ENCODE results near the gene NR3C2. TPM values are rescaled to one million over a fixed set of nuclear protein-coding genes. Genes with fewer than 3 reads are reported as not detected.
"Not testable (repeated sequence)": the region's sequence is repeated elsewhere in the genome, so short reads cannot be mapped to it uniquely, and the experiment has no call there.

Gene NR3C2
- total and polyA plus RNA-seq, 2 donors: 0.52 to 1.8 TPM

GRCh38 chr4:148341980-148342800 is 100.0 kb downstream of the NR3C2 start:
- WGBS: 93% methylated on average over 13 of the region's 13 CpGs
- H3K27me3 ChIP-seq (ENCODE audit: control insufficient read depth in 2 of 2, insufficient read depth in 1 of 2, low read length in 1 of 2): no peaks in the 10 kb centered on the region
- DNase-seq (ENCODE audit: low read depth in 6 of 9, low spot score in 9 of 9): no peak
- no peaks in the 10 kb centered on the region for H3K9me3 ChIP-seq (ENCODE audit: control insufficient read depth in 2 of 2, insufficient read depth in 1 of 2, low read length in 1 of 2)
- H3K4me3 ChIP-seq (ENCODE audit: low read length in 2 of 2): no peak overlapping the region
- H3K27ac ChIP-seq (ENCODE audit: low read depth in 1 of 2, low read length in 1 of 2): no peak overlapping the region
- H3K36me3 ChIP-seq (ENCODE audit: control insufficient read depth in 2 of 2, insufficient read depth in 2 of 2, low read length in 1 of 2): no peaks in the 10 kb centered on the region
- H3K4me1 ChIP-seq (ENCODE audit: control insufficient read depth in 2 of 2, insufficient read depth in 2 of 2, low read length in 2 of 2): no peaks in the 10 kb centered on the region

- Histone ChIP-seq H3K9me3 (ENCODE audit: control insufficient read depth in 2 of 2, insufficient read depth in 1 of 2, low read length in 1 of 2) (no peaks in the 10 kb centered on the region), H3K4me1 (ENCODE audit: control insufficient read depth in 2 of 2, insufficient read depth in 2 of 2, low read length in 2 of 2) (no peaks in the 10 kb centered on the region), H3K4me3 (ENCODE audit: low read length in 2 of 2) (no peak overlapping the region), H3K36me3 (ENCODE audit: control insufficient read depth in 2 of 2, insufficient read depth in 2 of 2, low read length in 1 of 2) (no peaks in the 10 kb centered on the region), H3K27me3 (ENCODE audit: control insufficient read depth in 2 of 2, insufficient read depth in 1 of 2, low read length in 1 of 2) (no peaks in the 10 kb centered on the region), H3K27ac (ENCODE audit: low read depth in 1 of 2, low read length in 1 of 2) (no peak overlapping the region)
- DNase-seq (ENCODE audit: low read depth in 6 of 9, low spot score in 9 of 9): no peak
- 98% methylated on average over 4 of the region's 4 CpGs for WGBS
Observed at GRCh38 chr4:148335133-148335532, 107.1 kb downstream of the NR3C2 start.

GRCh38 chr4:148333265-148333664 is 108.9 kb downstream of the NR3C2 start:
- Histone ChIP-seq H3K27me3 (ENCODE audit: control insufficient read depth in 2 of 2, insufficient read depth in 1 of 2, low read length in 1 of 2) (no peaks in the 10 kb centered on the region), H3K36me3 (ENCODE audit: control insufficient read depth in 2 of 2, insufficient read depth in 2 of 2, low read length in 1 of 2) (no peaks in the 10 kb centered on the region), H3K9me3 (ENCODE audit: control insufficient read depth in 2 of 2, insufficient read depth in 1 of 2, low read length in 1 of 2) (no peaks in the 10 kb centered on the region), H3K4me1 (ENCODE audit: control insufficient read depth in 2 of 2, insufficient read depth in 2 of 2, low read length in 2 of 2) (no peaks in the 10 kb centered on the region), H3K27ac (ENCODE audit: low read depth in 1 of 2, low read length in 1 of 2) (no peak overlapping the region), H3K4me3 (ENCODE audit: low read length in 2 of 2) (no peak overlapping the region)
- no peak for DNase-seq (ENCODE audit: low read depth in 6 of 9, low spot score in 9 of 9)
- WGBS: 93% methylated on average over 1 of the region's 1 CpG

- Histone ChIP-seq H3K4me1 (ENCODE audit: control insufficient read depth in 2 of 2, insufficient read depth in 2 of 2, low read length in 2 of 2) (no peaks in the 10 kb centered on the region), H3K9me3 (ENCODE audit: control insufficient read depth in 2 of 2, insufficient read depth in 1 of 2, low read length in 1 of 2) (no peaks in the 10 kb centered on the region), H3K4me3 (ENCODE audit: low read length in 2 of 2) (no peak overlapping the region), H3K27me3 (ENCODE audit: control insufficient read depth in 2 of 2, insufficient read depth in 1 of 2, low read length in 1 of 2) (no peaks in the 10 kb centered on the region), H3K27ac (ENCODE audit: low read depth in 1 of 2, low read length in 1 of 2) (no peak overlapping the region), H3K36me3 (ENCODE audit: control insufficient read depth in 2 of 2, insufficient read depth in 2 of 2, low read length in 1 of 2) (no peaks in the 10 kb centered on the region)
- DNase-seq (ENCODE audit: low read depth in 6 of 9, low spot score in 9 of 9): no peak
- WGBS: 95% methylated on average over 2 of the region's 2 CpGs
Observed at GRCh38 chr4:148332486-148332885, 109.7 kb downstream of the NR3C2 start.

- no peaks in the 10 kb centered on the region for H3K4me1 ChIP-seq (ENCODE audit: control insufficient read depth in 2 of 2, insufficient read depth in 2 of 2, low read length in 2 of 2)
- H3K9me3 ChIP-seq (ENCODE audit: control insufficient read depth in 2 of 2, insufficient read depth in 1 of 2, low read length in 1 of 2): no peaks in the 10 kb centered on the region
- WGBS: over 99% methylated on average over 3 of the region's 3 CpGs
- no peak for DNase-seq (ENCODE audit: low read depth in 6 of 9, low spot score in 9 of 9)
- H3K4me3 ChIP-seq (ENCODE audit: low read length in 2 of 2): no peak overlapping the region
- no peaks in the 10 kb centered on the region for H3K27me3 ChIP-seq (ENCODE audit: control insufficient read depth in 2 of 2, insufficient read depth in 1 of 2, low read length in 1 of 2)
- H3K36me3 ChIP-seq (ENCODE audit: control insufficient read depth in 2 of 2, insufficient read depth in 2 of 2, low read length in 1 of 2): no peaks in the 10 kb centered on the region
- no peak overlapping the region for H3K27ac ChIP-seq (ENCODE audit: low read depth in 1 of 2, low read length in 1 of 2)
Observed at GRCh38 chr4:148330724-148331123, 111.5 kb downstream of the NR3C2 start.

GRCh38 chr4:148330161-148330560 is 112.1 kb downstream of the NR3C2 start:
- Histone ChIP-seq H3K4me3 (ENCODE audit: low read length in 2 of 2) (no peak overlapping the region), H3K9me3 (ENCODE audit: control insufficient read depth in 2 of 2, insufficient read depth in 1 of 2, low read length in 1 of 2) (no peaks in the 10 kb centered on the region), H3K27ac (ENCODE audit: low read depth in 1 of 2, low read length in 1 of 2) (no peak overlapping the region), H3K4me1 (ENCODE audit: control insufficient read depth in 2 of 2, insufficient read depth in 2 of 2, low read length in 2 of 2) (no peaks in the 10 kb centered on the region), H3K36me3 (ENCODE audit: control insufficient read depth in 2 of 2, insufficient read depth in 2 of 2, low read length in 1 of 2) (no peaks in the 10 kb centered on the region), H3K27me3 (ENCODE audit: control insufficient read depth in 2 of 2, insufficient read depth in 1 of 2, low read length in 1 of 2) (no peaks in the 10 kb centered on the region)
- WGBS: 96% methylated on average over 5 of the region's 5 CpGs
- no peak for DNase-seq (ENCODE audit: low read depth in 6 of 9, low spot score in 9 of 9)

- Histone ChIP-seq H3K9me3 (ENCODE audit: control insufficient read depth in 2 of 2, insufficient read depth in 1 of 2, low read length in 1 of 2) (no peaks in the 10 kb centered on the region), H3K4me3 (ENCODE audit: low read length in 2 of 2) (no peak overlapping the region), H3K27me3 (ENCODE audit: control insufficient read depth in 2 of 2, insufficient read depth in 1 of 2, low read length in 1 of 2) (no peaks in the 10 kb centered on the region), H3K4me1 (ENCODE audit: control insufficient read depth in 2 of 2, insufficient read depth in 2 of 2, low read length in 2 of 2) (no peaks in the 10 kb centered on the region), H3K27ac (ENCODE audit: low read depth in 1 of 2, low read length in 1 of 2) (no peak overlapping the region), H3K36me3 (ENCODE audit: control insufficient read depth in 2 of 2, insufficient read depth in 2 of 2, low read length in 1 of 2) (no peaks in the 10 kb centered on the region)
- 97% methylated on average over 5 of the region's 5 CpGs for WGBS
- no peak for DNase-seq (ENCODE audit: low read depth in 6 of 9, low spot score in 9 of 9)
Observed at GRCh38 chr4:148329751-148330150, 112.5 kb downstream of the NR3C2 start.

GRCh38 chr4:148327683-148328082 is 114.5 kb downstream of the NR3C2 start:
- Histone ChIP-seq H3K36me3 (ENCODE audit: control insufficient read depth in 2 of 2, insufficient read depth in 2 of 2, low read length in 1 of 2) (no peaks in the 10 kb centered on the region), H3K9me3 (ENCODE audit: control insufficient read depth in 2 of 2, insufficient read depth in 1 of 2, low read length in 1 of 2) (no peaks in the 10 kb centered on the region), H3K4me1 (ENCODE audit: control insufficient read depth in 2 of 2, insufficient read depth in 2 of 2, low read length in 2 of 2) (no peaks in the 10 kb centered on the region), H3K4me3 (ENCODE audit: low read length in 2 of 2) (no peak overlapping the region), H3K27ac (ENCODE audit: low read depth in 1 of 2, low read length in 1 of 2) (no peak overlapping the region), H3K27me3 (ENCODE audit: control insufficient read depth in 2 of 2, insufficient read depth in 1 of 2, low read length in 1 of 2) (no peaks in the 10 kb centered on the region)
- no peak for DNase-seq (ENCODE audit: low read depth in 6 of 9, low spot score in 9 of 9)
- WGBS: 98% methylated on average over 1 of the region's 1 CpG

GRCh38 chr4:148323316-148323715 is 118.9 kb downstream of the NR3C2 start:
- not testable (repeated sequence) for H3K4me3 ChIP-seq (ENCODE audit: low read length in 2 of 2); H3K9me3 ChIP-seq (ENCODE audit: control insufficient read depth in 2 of 2, insufficient read depth in 1 of 2, low read length in 1 of 2); H3K27me3 ChIP-seq (ENCODE audit: control insufficient read depth in 2 of 2, insufficient read depth in 1 of 2, low read length in 1 of 2); DNase-seq (ENCODE audit: low read depth in 6 of 9, low spot score in 9 of 9); H3K4me1 ChIP-seq (ENCODE audit: control insufficient read depth in 2 of 2, insufficient read depth in 2 of 2, low read length in 2 of 2); H3K36me3 ChIP-seq (ENCODE audit: control insufficient read depth in 2 of 2, insufficient read depth in 2 of 2, low read length in 1 of 2); H3K27ac ChIP-seq (ENCODE audit: low read depth in 1 of 2, low read length in 1 of 2)
- 93% methylated on average over 17 of the region's 17 CpGs for WGBS

Measured in thymus (tissue), 11 donors.